ENCODE data around the gene TIMD4.

TIMD4 gene

DNA sequence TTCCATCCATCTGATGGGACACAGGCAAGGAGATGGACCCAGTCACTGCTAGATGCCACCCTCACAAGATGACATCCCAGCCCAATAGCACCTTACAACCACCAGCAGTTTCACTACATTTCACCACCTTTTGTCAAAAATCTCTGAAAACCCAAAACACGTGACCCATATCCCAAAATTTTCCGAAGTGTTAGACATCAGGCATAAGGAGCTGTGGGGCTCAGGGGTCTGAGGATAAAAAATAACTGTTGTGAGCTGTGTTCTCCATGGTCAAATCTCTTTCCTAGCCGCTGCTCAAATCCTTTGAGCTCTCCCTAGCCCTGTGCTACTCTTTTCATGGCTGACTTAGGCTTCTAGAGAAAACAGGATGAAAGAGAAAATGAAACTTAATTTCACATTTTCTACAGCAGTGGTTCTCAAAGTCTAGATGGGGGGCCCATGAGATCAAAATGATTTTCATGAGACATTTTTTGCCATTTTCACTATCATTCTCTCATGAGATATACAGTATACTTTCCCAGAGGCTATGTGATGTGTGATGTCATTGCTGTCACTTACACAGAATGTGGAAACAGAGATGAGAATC lies 40.7 kb downstream of the TIMD4 start:
- no peak overlapping the region for H3K4me3 ChIP-seq (ENCODE audit: low read depth, low read length)
- no peak for TF ChIP-seq CTCF (IDR thresholded peaks at IDR 0.05; ENCODE audit: borderline replicate concordance, insufficient read depth, low read depth, low read length)

DNA sequence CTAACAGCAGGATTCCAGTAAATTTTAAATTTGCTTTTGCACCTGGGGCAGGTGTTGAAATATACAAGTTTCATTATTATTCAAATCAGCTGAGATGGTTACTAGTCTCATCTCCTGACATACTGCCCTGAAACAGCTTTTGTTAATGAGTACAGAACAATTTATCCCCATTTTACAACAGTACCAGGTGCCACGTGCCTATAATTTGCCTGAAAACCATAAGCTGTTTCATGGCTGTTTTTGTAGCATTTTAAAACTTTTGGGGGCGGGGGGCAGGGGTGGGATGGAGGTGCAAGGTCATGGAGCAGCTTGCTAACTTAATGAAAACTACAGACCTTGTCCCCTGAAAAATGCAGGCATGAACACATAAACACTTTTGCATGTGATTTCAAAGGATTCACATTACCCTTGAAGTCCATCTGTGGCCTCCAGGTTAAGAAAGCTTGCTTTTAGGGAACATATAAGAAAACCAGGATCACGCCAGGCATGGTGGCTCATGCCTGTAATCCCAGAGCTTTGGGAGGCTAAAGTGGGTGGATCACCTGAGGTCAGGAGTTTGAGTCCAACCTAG lies 42.1 kb downstream of the TIMD4 start:
- H3K4me3 ChIP-seq (ENCODE audit: low read depth, low read length) = no peak overlapping the region
- TF ChIP-seq CTCF (IDR thresholded peaks at IDR 0.05; ENCODE audit: borderline replicate concordance, insufficient read depth, low read depth, low read length) = no peak

- TF ChIP-seq CTCF (IDR thresholded peaks at IDR 0.05; ENCODE audit: borderline replicate concordance, insufficient read depth, low read depth, low read length) = no peak
- no peak overlapping the region for H3K4me3 ChIP-seq (ENCODE audit: low read depth, low read length)
Observed at GRCh38 chr5:156920042-156920860, 42.8 kb downstream of the TIMD4 start.

- TF ChIP-seq CTCF (IDR thresholded peaks at IDR 0.05; ENCODE audit: borderline replicate concordance, insufficient read depth, low read depth, low read length) = no peak
- no peak overlapping the region for H3K4me3 ChIP-seq (ENCODE audit: low read depth, low read length)
Observed at GRCh38 chr5:156918311-156918845, 44.6 kb downstream of the TIMD4 start.

DNA sequence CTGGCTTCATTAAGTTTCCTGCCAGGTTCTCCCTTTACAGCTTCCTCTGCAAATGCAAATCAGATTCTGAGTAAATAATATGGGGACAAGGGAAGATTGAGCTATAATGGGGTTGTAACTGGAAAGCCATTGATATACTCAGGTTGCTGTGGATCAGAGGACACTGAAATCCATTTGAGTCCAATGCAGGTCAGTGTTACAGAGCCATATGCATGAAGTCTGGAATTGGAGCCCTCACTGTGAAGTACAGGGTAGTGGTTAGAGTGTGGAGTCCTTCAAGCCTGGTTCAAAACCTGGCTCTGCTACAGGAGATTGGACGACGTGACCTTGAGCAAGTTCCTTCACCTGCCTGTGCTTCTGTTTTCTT lies 48.7 kb downstream of the TIMD4 start:
- no peak for TF ChIP-seq CTCF (IDR thresholded peaks at IDR 0.05; ENCODE audit: borderline replicate concordance, insufficient read depth, low read depth, low read length)
- no peak overlapping the region for H3K4me3 ChIP-seq (ENCODE audit: low read depth, low read length)

DNA sequence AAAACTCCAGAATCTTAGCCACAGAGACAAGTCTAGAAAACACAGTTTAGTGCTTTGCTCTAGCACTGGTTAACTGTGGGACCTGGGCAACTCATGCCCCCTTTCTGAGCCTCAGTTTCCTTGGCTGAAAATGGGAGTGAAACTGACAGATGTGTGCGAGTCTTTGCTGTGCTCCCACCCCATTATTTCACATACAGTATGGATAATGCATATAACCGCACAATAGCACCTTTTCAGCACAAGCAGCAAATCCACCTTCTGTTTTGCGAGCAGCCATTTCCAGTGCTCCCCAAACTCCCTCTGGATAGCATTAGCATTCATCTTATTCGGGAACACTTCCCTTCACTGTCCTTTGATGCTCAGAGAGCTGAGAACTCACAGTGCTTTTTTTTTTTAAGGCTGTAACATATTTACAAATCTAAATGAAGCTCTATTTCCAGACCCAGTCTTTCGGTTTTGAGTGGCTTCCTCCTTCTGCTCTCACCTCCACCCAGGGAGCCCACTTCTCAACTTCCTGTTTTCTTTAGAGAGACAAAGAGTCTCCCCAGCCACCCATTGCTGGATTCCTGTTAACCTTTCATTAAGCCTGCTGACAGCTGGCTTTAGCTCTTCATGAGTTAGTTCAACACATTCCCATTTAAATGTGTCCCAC lies 49.2 kb downstream of the TIMD4 start:
- no peak overlapping the region for H3K4me3 ChIP-seq (ENCODE audit: low read depth, low read length)
- TF ChIP-seq CTCF (IDR thresholded peaks at IDR 0.05; ENCODE audit: borderline replicate concordance, insufficient read depth, low read depth, low read length) = no peak

Data from GM12875 (cell line).